Activated CD8-positive, alpha-beta memory T cell treated with anti-CD3 and anti-CD28 coated beads, Interleukin-2, amount 10 ng/mL, durations not matched to agents 7 days and 5 days (primary cell): ENCODE data around the gene SHISA4. TPM values are rescaled to one million over a fixed set of nuclear protein-coding genes. Genes with fewer than 3 reads are reported as not detected.
A peak's percentile ranks its signal among the peaks of the same experiment; 100 is the strongest.
"Not testable (repeated sequence)": the region's sequence is repeated elsewhere in the genome, so short reads cannot be mapped to it uniquely, and the experiment has no call there.

Experiments used
- ATAC-seq: fragments of 150-1000 bp; cut with Tn5 transposase; one replicate; pipeline ENCODE4 v1.10.0; 2021; ENCODE audit warnings: moderate library complexity
- CTCF ChIA-PET: fragments of 350-600 bp; sonication (Branson Sonifier 250); formaldehyde crosslinking; loops from one replicate; lab custom pipeline; 2021; ENCODE audit warnings: antibody characterized with exemption; lab: Charles Lee
- DNase-seq: peaks from one replicate; pipeline ENCODE4 v3.0.0-alpha.2; 2020
- H3K27ac Mint-ChIP-seq: one replicate; pipeline ENCODE4 v1.8.0; 2021; ENCODE audit warnings: mild to moderate bottlenecking, mixed read lengths
- H3K27me3 Mint-ChIP-seq: one replicate; pipeline ENCODE4 v1.8.0; 2021; ENCODE audit warnings: mixed read lengths
- H3K36me3 Mint-ChIP-seq: one replicate; pipeline ENCODE4 v1.8.0; 2021; ENCODE audit warnings: mild to moderate bottlenecking, mixed read lengths
- H3K4me1 Mint-ChIP-seq: one replicate; pipeline ENCODE4 v1.8.0; 2021; ENCODE audit warnings: mixed read lengths
- H3K4me3 Mint-ChIP-seq: one replicate; pipeline ENCODE4 v1.8.0; 2021; ENCODE audit warnings: mild to moderate bottlenecking, moderate library complexity, mixed read lengths
- H3K9me3 Mint-ChIP-seq: one replicate; pipeline ENCODE4 v1.8.0; 2022; ENCODE audit warnings: low read depth, mixed read lengths
- total RNA-seq, 2 experiments: library from RNA; stranded (reverse); gene quantifications; one replicate each; pipeline ENCODE4 v1.2.3, GENCODE V29; 2021

Gene SHISA4
- total RNA-seq, 2 experiments from 2014 or later: 0.32 to 0.54 TPM

GRCh38 chr1:201856722-201857121 is 32.0 kb upstream of the SHISA4 start:
- CTCF ChIA-PET: interaction anchor here (1.2 kb wide), 1 partner anchor 40 kb away, joined by 4 read pairs; no protein-coding TSS in a partner anchor

DNA sequence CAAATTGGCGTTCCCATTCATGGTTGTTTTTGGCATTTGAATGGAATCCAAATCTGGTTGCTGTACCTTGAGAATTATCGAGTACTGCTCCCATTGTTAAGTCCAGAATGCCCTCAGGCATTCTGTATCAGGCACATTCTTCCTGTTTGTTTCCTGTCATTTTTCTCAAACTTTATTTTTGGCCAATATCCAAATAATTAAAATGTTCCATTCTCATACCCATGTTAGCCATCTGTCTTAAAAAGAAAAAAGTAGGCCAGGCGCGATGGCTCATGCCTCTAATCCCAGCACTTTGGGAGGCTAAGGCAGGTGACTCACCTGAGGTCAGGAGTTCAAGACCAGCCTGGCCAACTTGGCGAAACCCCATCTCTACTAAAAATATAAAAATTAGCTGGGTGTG is 29.3 kb upstream of the SHISA4 start:
- Mint-ChIP-seq H3K27ac (no peak overlapping the region), H3K36me3 (peaks cover 59% of the 10 kb centered on the region), H3K4me3 (no peak overlapping the region), H3K27me3 (no peaks in the 10 kb centered on the region), H3K4me1 (no peaks in the 10 kb centered on the region), H3K9me3 (no peaks in the 10 kb centered on the region)
- ATAC-seq (no peak), DNase-seq (no peak)
- CTCF ChIA-PET: interaction anchor here (1.3 kb wide), 1 partner anchor 18 kb away, joined by 4 read pairs; no protein-coding TSS in a partner anchor

More at GRCh38 chr1:201856722-201857121, 32.0 kb upstream of the SHISA4 start:
- H3K27me3 Mint-ChIP-seq, H3K4me1 Mint-ChIP-seq, H3K27ac Mint-ChIP-seq, DNase-seq, H3K9me3 Mint-ChIP-seq, ATAC-seq, H3K4me3 Mint-ChIP-seq: not testable (repeated sequence)
- H3K36me3 Mint-ChIP-seq: peaks cover 65% of the 10 kb centered on the region

DNA sequence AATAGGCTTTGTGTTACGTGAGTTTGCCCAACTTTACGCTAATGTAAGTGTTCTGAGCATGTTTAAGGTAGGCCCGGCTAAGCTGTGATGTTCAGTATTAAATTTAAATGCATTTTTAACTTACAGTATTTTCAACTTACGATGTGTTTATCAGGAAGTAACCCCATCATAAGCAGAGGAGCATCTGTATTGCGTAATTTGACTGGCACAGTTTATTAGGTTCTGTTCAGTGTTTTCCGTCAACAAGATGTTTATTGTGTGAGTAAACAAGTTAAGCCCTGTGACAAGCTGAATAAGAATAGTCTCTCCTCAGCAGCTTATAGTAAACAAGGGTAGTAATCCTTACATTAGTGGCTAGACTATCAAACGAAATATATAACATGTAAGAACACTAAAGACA is 27.2 kb upstream of the SHISA4 start:
- ATAC-seq: no peak
- Mint-ChIP-seq H3K36me3 (peaks cover 47% of the 10 kb centered on the region), H3K27me3 (no peaks in the 10 kb centered on the region), H3K9me3 (no peaks in the 10 kb centered on the region), H3K27ac (no peak overlapping the region), H3K4me3 (no peak overlapping the region), H3K4me1 (peaks cover 3% of the 10 kb centered on the region)
- no peak for DNase-seq
- CTCF ChIA-PET: interaction anchor here (1.2 to 1.5 kb wide), 2 partner anchors 10 to 34 kb away, joined by 4 read pairs; no protein-coding TSS in a partner anchor

DNA sequence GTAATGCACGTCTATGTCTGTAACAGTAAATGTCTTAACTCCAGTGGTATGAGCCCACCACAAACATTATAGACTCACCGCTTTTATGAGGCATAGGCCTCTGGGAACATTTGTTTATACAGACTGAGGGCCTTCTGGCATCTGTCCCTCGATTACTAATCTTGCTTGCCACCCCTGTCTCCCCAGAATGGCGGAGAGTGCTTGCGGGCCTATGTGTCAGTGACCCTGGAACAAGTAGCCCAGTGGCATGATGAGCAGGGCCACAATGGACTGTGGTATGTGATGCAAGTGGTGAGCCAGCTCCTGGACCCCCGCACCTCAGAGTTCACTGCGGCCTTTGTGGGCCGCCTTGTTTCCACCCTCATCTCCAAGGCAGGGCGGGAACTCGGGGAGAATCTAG is 18.3 kb upstream of the SHISA4 start:
- CTCF ChIA-PET: no interaction called here
- peaks cover 59% of the 10 kb centered on the region for H3K36me3 Mint-ChIP-seq
- no peak overlapping the region for H3K4me3 Mint-ChIP-seq
- no peaks in the 10 kb centered on the region for H3K27me3 Mint-ChIP-seq
- ATAC-seq (no peak), DNase-seq (no peak)
- no peak overlapping the region for H3K27ac Mint-ChIP-seq
- H3K4me1 Mint-ChIP-seq: peaks cover 3% of the 10 kb centered on the region
- H3K9me3 Mint-ChIP-seq: no peaks in the 10 kb centered on the region

DNA sequence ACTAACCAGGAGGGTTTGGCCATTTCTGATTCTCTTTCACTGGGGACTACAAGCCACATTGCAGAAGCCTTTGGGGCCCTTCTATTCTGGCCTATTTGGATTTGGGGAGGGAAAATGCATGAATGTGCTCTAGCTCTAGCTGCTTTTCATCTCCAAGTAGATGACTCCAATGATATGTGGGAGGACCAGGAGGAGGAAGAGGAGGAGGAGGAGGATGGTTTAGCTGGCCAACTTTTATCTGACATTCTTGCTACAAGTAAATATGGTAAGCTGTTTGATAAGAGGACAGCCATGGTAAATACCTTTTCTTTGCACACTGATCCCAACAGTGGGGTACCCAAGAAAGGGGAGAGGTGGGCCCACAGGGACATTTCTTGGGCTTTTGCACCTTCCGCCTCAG is 14.0 kb upstream of the SHISA4 start:
- DNase-seq (no peak), ATAC-seq (no peak)
- Mint-ChIP-seq H3K4me1 (no peaks in the 10 kb centered on the region), H3K4me3 (no peak overlapping the region), H3K36me3 (peaks cover 53% of the 10 kb centered on the region), H3K27ac (no peak overlapping the region), H3K27me3 (no peaks in the 10 kb centered on the region), H3K9me3 (no peaks in the 10 kb centered on the region)
- CTCF ChIA-PET: interaction anchor here (0.5 to 1.8 kb wide), 3 partner anchors 12 to 246 kb away, joined by 3 to 7 read pairs (median 4); no protein-coding TSS in a partner anchor

GRCh38 chr1:201876148-201876818 is 12.4 kb upstream of the SHISA4 start:
- H3K36me3 Mint-ChIP-seq: peaks cover 41% of the 10 kb centered on the region
- no peaks in the 10 kb centered on the region for H3K4me1 Mint-ChIP-seq
- DNase-seq: peak; percentile 33
- CTCF ChIA-PET: interaction anchor here (0.8 to 1.9 kb wide), 2 partner anchors 16 to 97 kb away, joined by 4 to 18 read pairs; no protein-coding TSS in a partner anchor
- no peaks in the 10 kb centered on the region for H3K27me3 Mint-ChIP-seq
- ATAC-seq: no peak
- H3K9me3 Mint-ChIP-seq: no peaks in the 10 kb centered on the region
- no peak overlapping the region for H3K27ac Mint-ChIP-seq
- no peak overlapping the region for H3K4me3 Mint-ChIP-seq

DNA sequence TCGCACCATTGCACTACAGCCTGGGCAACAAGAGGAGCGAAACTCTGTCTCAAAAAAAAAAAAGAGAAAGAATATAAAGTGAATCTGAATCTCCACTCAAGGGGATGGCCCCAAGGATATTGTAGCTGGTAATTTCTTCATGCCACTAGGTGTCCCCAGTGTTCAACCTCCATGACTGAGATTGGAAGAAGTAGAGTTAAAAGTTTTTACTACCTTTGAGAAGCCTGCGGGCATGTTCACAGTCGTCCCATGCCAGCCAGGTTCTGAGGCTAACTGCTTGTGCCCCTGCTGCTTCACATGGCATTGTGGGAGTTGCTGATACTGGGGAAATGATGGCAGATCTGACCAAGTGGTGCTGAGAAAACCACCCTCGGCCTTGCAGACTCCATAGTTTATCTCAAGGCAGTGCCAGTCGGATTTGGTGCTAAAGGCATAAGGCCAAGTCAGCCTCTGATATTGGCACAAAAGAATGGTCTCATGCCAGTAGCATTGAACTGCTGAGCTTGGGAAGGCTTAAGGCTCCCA is 10.8 kb upstream of the SHISA4 start:
- Mint-ChIP-seq H3K9me3 (no peaks in the 10 kb centered on the region), H3K4me1 (no peaks in the 10 kb centered on the region), H3K4me3 (no peak overlapping the region), H3K27ac (no peak overlapping the region), H3K36me3 (peaks cover 25% of the 10 kb centered on the region), H3K27me3 (no peaks in the 10 kb centered on the region)
- ATAC-seq (peak; percentile 80), DNase-seq (peak; percentile 44)
- CTCF ChIA-PET: interaction anchor here (0.7 to 2.3 kb wide), 14 partner anchors 9 to 223 kb away, joined by 3 to 22 read pairs (median 4); no protein-coding TSS in a partner anchor

GRCh38 chr1:201880928-201881571 is 7.6 kb upstream of the SHISA4 start:
- DNase-seq (peak; percentile 14), ATAC-seq (no peak)
- Mint-ChIP-seq H3K4me3 (no peak overlapping the region), H3K36me3 (peaks cover 11% of the 10 kb centered on the region), H3K27ac (no peak overlapping the region), H3K27me3 (peaks cover 9% of the 10 kb centered on the region), H3K4me1 (peaks cover 6% of the 10 kb centered on the region), H3K9me3 (no peaks in the 10 kb centered on the region)
- CTCF ChIA-PET: interaction anchor here (0.6 to 2.2 kb wide), 4 partner anchors 14 to 446 kb away, joined by 3 to 20 read pairs (median 4); partner anchors contain the start of gene IPO9

DNA sequence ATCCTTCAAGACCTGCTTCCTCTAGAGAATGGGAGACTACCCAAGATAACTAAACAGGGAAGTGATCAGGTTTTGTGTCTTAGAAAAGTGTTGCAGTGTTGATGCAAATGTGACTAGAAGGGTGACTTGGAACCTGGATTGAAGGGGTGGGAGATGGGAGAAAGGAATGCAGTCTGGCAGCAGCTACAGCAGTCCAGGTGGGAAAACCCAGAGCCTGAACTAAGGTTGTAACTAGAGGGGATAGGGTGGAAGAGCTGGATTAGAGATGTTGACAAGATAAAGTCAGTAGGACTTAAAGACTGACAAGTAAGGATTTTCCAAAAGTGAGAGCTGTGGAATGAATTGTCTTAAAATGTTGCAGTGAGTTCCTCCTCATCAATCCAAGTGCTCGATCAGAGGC is 7.1 kb upstream of the SHISA4 start:
- DNase-seq (no peak), ATAC-seq (no peak)
- Mint-ChIP-seq H3K4me3 (no peak overlapping the region), H3K9me3 (no peaks in the 10 kb centered on the region), H3K4me1 (peaks cover 6% of the 10 kb centered on the region), H3K36me3 (peaks cover 7% of the 10 kb centered on the region), H3K27me3 (peaks cover 11% of the 10 kb centered on the region), H3K27ac (no peak overlapping the region)
- CTCF ChIA-PET: interaction anchor here (0.6 to 2.2 kb wide), 2 partner anchors 13 to 446 kb away, joined by 3 to 20 read pairs; no protein-coding TSS in a partner anchor

DNA sequence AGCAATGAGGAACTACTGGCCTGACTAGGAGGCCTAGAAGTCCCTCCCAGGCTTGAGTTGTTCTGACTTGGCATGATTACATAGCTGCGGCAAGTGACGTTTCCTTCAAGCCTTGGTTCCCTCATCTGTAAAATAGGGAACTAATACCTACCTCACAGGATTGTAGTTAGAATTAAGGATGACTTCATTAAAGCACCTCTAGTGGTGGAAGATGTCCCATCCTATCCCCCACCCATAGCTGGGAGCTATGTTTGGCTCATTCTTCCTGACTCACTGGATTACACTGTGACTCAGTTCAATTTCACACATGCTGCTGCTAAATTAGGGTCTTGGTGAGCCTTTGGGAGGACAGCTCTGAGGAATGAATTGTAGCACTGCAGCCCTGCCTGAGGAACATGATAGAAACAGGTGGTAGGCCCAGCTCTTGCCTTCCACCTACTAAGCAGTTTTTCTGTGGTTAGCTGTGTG is 6.0 kb upstream of the SHISA4 start:
- peaks cover 21% of the 10 kb centered on the region for H3K27me3 Mint-ChIP-seq
- DNase-seq: no peak
- no peak for ATAC-seq
- H3K4me3 Mint-ChIP-seq: no peak overlapping the region
- CTCF ChIA-PET: interaction anchor here (0.9 to 5.5 kb wide), 5 partner anchors 13 to 253 kb away, joined by 3 to 46 read pairs (median 5); partner anchors contain the start of gene TIMM17A
- no peak overlapping the region for H3K27ac Mint-ChIP-seq
- peaks cover 6% of the 10 kb centered on the region for H3K4me1 Mint-ChIP-seq
- no peaks in the 10 kb centered on the region for H3K9me3 Mint-ChIP-seq
- H3K36me3 Mint-ChIP-seq: peaks cover 3% of the 10 kb centered on the region

DNA sequence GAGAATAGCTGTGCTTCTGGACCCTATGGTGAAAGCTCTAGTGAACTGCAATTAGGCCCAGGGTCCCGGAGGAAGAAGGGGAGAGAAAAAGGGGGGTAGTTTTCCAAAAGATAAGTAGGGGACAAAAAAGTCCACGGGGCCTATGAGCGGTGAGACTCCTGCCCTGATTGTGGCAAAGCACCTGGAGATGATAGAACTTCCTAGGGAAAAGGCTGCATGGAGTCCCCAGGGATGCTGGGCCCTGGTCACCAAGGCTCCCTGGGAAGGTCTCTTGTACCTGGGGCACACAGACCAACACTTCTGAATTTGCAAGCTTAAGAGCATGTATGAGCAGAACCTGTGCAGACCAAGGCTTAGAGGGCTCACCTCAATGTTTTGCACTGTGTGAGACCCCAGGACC is 5.4 kb upstream of the SHISA4 start:
- no peak overlapping the region for H3K27ac Mint-ChIP-seq
- CTCF ChIA-PET: interaction anchor here (0.9 to 5.5 kb wide), 6 partner anchors 10 to 252 kb away, joined by 3 to 46 read pairs (median 6); partner anchors contain the start of gene TIMM17A
- H3K9me3 Mint-ChIP-seq: no peaks in the 10 kb centered on the region
- no peak for DNase-seq
- ATAC-seq: no peak
- H3K27me3 Mint-ChIP-seq: peaks cover 27% of the 10 kb centered on the region
- H3K4me1 Mint-ChIP-seq: peaks cover 6% of the 10 kb centered on the region
- H3K36me3 Mint-ChIP-seq: peaks cover 3% of the 10 kb centered on the region
- H3K4me3 Mint-ChIP-seq: no peak overlapping the region

DNA sequence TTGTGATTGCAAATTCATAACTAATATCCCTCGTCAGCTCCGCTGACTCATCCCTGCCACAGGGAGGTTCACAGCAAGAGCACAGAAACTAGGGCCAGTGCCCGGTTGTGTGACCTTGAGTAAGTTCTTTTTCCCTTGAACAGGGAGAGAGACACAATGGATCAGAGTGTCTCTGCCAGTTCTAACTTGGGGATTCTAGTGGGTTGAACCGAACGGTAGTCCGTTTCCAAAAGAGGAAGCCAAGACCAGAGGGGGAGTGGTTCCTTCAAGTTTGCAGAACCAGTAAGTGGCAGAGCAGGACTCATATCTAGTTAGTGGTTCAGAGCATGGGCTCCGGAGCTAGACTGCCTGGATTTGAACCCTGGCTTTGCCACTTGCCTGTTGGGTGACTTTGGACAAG is 4.9 kb upstream of the SHISA4 start:
- peak; percentile 40 for ATAC-seq
- no peak for DNase-seq

DNA sequence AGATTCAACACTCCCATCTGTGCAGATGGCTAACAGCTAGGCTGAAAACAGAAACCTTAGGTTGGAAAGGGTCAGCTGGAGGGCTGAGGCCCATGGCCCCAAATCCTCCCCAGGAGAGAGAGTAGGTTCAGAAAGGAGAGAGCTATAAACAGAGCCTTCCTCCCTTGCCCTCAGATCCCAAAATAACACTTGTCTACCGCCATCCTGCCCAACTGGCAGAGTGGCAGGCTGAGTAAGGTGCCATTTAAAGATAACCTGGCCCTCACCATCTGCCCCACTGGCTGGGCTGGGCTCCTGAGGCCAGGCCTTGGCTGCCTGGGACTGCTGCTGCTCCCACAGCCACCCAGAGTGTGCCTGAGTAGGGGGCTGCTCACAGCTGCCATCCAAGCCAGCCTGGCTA is 4.3 kb upstream of the SHISA4 start:
- H3K27me3 Mint-ChIP-seq: peaks cover 34% of the 10 kb centered on the region
- H3K9me3 Mint-ChIP-seq: no peaks in the 10 kb centered on the region
- H3K36me3 Mint-ChIP-seq: no peaks in the 10 kb centered on the region
- ATAC-seq (no peak), DNase-seq (no peak)
- H3K27ac Mint-ChIP-seq: no peak overlapping the region
- H3K4me3 Mint-ChIP-seq: no peak overlapping the region
- peaks cover 6% of the 10 kb centered on the region for H3K4me1 Mint-ChIP-seq
- CTCF ChIA-PET: interaction anchor here (1.5 to 5.5 kb wide), 2 partner anchors 9 to 11 kb away, joined by 6 to 46 read pairs; no protein-coding TSS in a partner anchor

More for the DNA sequence above, 4.9 kb upstream of the SHISA4 start:
- CTCF ChIA-PET: interaction anchor here (1.5 to 5.5 kb wide), 4 partner anchors 10 to 252 kb away, joined by 3 to 46 read pairs (median 6); partner anchors contain the start of gene TIMM17A
- H3K36me3 Mint-ChIP-seq: no peaks in the 10 kb centered on the region
- no peak overlapping the region for H3K27ac Mint-ChIP-seq
- no peak overlapping the region for H3K4me3 Mint-ChIP-seq
- peaks cover 6% of the 10 kb centered on the region for H3K4me1 Mint-ChIP-seq
- peaks cover 30% of the 10 kb centered on the region for H3K27me3 Mint-ChIP-seq
- H3K9me3 Mint-ChIP-seq: no peaks in the 10 kb centered on the region
